ENCODE measurements around the gene PDE6H. TPM values are rescaled to one million over a fixed set of nuclear protein-coding genes. Genes with fewer than 3 reads are reported as not detected.
A peak's percentile ranks its signal among the peaks of the same experiment; 100 is the strongest.

Gene PDE6H
- total RNA-seq, 1 donor = not detected

- Histone ChIP-seq H3K4me2 (ENCODE audit: insufficient read depth, low read length) (no peak overlapping the region), H3K4me1 (ENCODE audit: insufficient read depth, low read length) (no peaks in the 10 kb centered on the region), H3K9me3 (ENCODE audit: low read depth, low read length) (no peaks in the 10 kb centered on the region), H3K27ac (ENCODE audit: low read depth, low read length) (no peak overlapping the region), H2AFZ (ENCODE audit: low read length) (no peak overlapping the region), H3K79me2 (ENCODE audit: insufficient read depth, low read length) (no peaks in the 10 kb centered on the region), H3K27me3 (ENCODE audit: insufficient read depth, low read length) (peaks cover 20% of the 10 kb centered on the region), H4K20me1 (ENCODE audit: insufficient read depth, low read length) (no peaks in the 10 kb centered on the region), H3K4me3 (ENCODE audit: insufficient read depth, low read length) (no peak overlapping the region), H3K36me3 (ENCODE audit: insufficient read depth, low read length) (no peaks in the 10 kb centered on the region)
- TF ChIP-seq CTCF (IDR thresholded peaks at IDR 0.05; ENCODE audit: extremely low read depth, low read depth, low read length) = no peak
- no peak for DNase-seq (ENCODE audit: insufficient read length, low spot score, missing footprints)
Observed at GRCh38 chr12:15000575-15000974, 27.7 kb downstream of the PDE6H start.

GRCh38 chr12:15001733-15002382 is 29.0 kb downstream of the PDE6H start:
- peak; percentile 4 for DNase-seq (ENCODE audit: insufficient read length, low spot score, missing footprints)
- no peak overlapping the region for H3K4me2 ChIP-seq (ENCODE audit: insufficient read depth, low read length)
- no peak overlapping the region for H3K4me3 ChIP-seq (ENCODE audit: insufficient read depth, low read length)
- no peaks in the 10 kb centered on the region for H4K20me1 ChIP-seq (ENCODE audit: insufficient read depth, low read length)
- H3K9me3 ChIP-seq (ENCODE audit: low read depth, low read length) = no peaks in the 10 kb centered on the region
- H2AFZ ChIP-seq (ENCODE audit: low read length) = peak overlapping the region; percentile 26
- H3K36me3 ChIP-seq (ENCODE audit: insufficient read depth, low read length) = no peaks in the 10 kb centered on the region
- peaks cover 22% of the 10 kb centered on the region for H3K27me3 ChIP-seq (ENCODE audit: insufficient read depth, low read length)
- no peaks in the 10 kb centered on the region for H3K79me2 ChIP-seq (ENCODE audit: insufficient read depth, low read length)
- H3K27ac ChIP-seq (ENCODE audit: low read depth, low read length) = no peak overlapping the region
- no peaks in the 10 kb centered on the region for H3K4me1 ChIP-seq (ENCODE audit: insufficient read depth, low read length)
- TF ChIP-seq CTCF (IDR thresholded peaks at IDR 0.05; ENCODE audit: extremely low read depth, low read depth, low read length) = no peak

- Histone ChIP-seq H3K4me2 (ENCODE audit: insufficient read depth, low read length) (no peak overlapping the region), H3K27me3 (ENCODE audit: insufficient read depth, low read length) (peaks cover 22% of the 10 kb centered on the region), H3K27ac (ENCODE audit: low read depth, low read length) (no peak overlapping the region), H3K9me3 (ENCODE audit: low read depth, low read length) (no peaks in the 10 kb centered on the region), H3K79me2 (ENCODE audit: insufficient read depth, low read length) (no peaks in the 10 kb centered on the region), H3K4me3 (ENCODE audit: insufficient read depth, low read length) (no peak overlapping the region), H2AFZ (ENCODE audit: low read length) (no peak overlapping the region), H4K20me1 (ENCODE audit: insufficient read depth, low read length) (no peaks in the 10 kb centered on the region), H3K4me1 (ENCODE audit: insufficient read depth, low read length) (no peaks in the 10 kb centered on the region), H3K36me3 (ENCODE audit: insufficient read depth, low read length) (no peaks in the 10 kb centered on the region)
- no peak for TF ChIP-seq CTCF (IDR thresholded peaks at IDR 0.05; ENCODE audit: extremely low read depth, low read depth, low read length)
- DNase-seq (ENCODE audit: insufficient read length, low spot score, missing footprints) = no peak
Observed at GRCh38 chr12:15004421-15004820, 31.6 kb downstream of the PDE6H start.

GRCh38 chr12:15005064-15005463 is 32.2 kb downstream of the PDE6H start:
- Histone ChIP-seq H3K4me2 (ENCODE audit: insufficient read depth, low read length) (no peak overlapping the region), H3K36me3 (ENCODE audit: insufficient read depth, low read length) (no peaks in the 10 kb centered on the region), H3K79me2 (ENCODE audit: insufficient read depth, low read length) (no peaks in the 10 kb centered on the region), H3K4me3 (ENCODE audit: insufficient read depth, low read length) (no peak overlapping the region), H3K27ac (ENCODE audit: low read depth, low read length) (no peak overlapping the region), H4K20me1 (ENCODE audit: insufficient read depth, low read length) (no peaks in the 10 kb centered on the region), H3K27me3 (ENCODE audit: insufficient read depth, low read length) (peaks cover 22% of the 10 kb centered on the region), H3K4me1 (ENCODE audit: insufficient read depth, low read length) (no peaks in the 10 kb centered on the region), H3K9me3 (ENCODE audit: low read depth, low read length) (no peaks in the 10 kb centered on the region), H2AFZ (ENCODE audit: low read length) (no peak overlapping the region)
- no peak for TF ChIP-seq CTCF (IDR thresholded peaks at IDR 0.05; ENCODE audit: extremely low read depth, low read depth, low read length)
- no peak for DNase-seq (ENCODE audit: insufficient read length, low spot score, missing footprints)
